OCI-LY1 (cell line): ENCODE data around the gene HS3ST2.

Experiments
- CTCF ChIP-seq: fragments of 200-600 bp; sonication (generic), shearing (Covaris generic); IDR thresholded peaks from 2 replicates; pipeline ENCODE4 v1.5.1; 2017; ENCODE audit warnings: mild to moderate bottlenecking, antibody characterized with exemption, low read length, moderate library complexity, mixed read lengths
- EZH2 ChIP-seq: fragments of 200-600 bp; sonication (generic), shearing (Covaris generic); IDR thresholded peaks from 2 replicates; pipeline ENCODE4 v1.8.0; 2017; ENCODE audit warnings: borderline replicate concordance, mixed run types, mild to moderate bottlenecking, antibody characterized with exemption, low read length, moderate library complexity, mixed read lengths

GRCh38 chr16:22859925-22860324 lies 46.0 kb downstream of the HS3ST2 start:
- TF ChIP-seq CTCF: no peak
- TF ChIP-seq EZH2: no peak
